Measurements from ENCODE around the gene NDUFC2. TPM values are rescaled to one million over a fixed set of nuclear protein-coding genes. Genes with fewer than 3 reads are reported as not detected.
A peak's percentile ranks its signal among the peaks of the same experiment; 100 is the strongest.

Gene NDUFC2
- total and polyA plus RNA-seq, 2 of the 13 experiments (the other 11 are each of a cell fraction or from before 2014, with no cell fraction given) = 256 to 363 TPM

DNA sequence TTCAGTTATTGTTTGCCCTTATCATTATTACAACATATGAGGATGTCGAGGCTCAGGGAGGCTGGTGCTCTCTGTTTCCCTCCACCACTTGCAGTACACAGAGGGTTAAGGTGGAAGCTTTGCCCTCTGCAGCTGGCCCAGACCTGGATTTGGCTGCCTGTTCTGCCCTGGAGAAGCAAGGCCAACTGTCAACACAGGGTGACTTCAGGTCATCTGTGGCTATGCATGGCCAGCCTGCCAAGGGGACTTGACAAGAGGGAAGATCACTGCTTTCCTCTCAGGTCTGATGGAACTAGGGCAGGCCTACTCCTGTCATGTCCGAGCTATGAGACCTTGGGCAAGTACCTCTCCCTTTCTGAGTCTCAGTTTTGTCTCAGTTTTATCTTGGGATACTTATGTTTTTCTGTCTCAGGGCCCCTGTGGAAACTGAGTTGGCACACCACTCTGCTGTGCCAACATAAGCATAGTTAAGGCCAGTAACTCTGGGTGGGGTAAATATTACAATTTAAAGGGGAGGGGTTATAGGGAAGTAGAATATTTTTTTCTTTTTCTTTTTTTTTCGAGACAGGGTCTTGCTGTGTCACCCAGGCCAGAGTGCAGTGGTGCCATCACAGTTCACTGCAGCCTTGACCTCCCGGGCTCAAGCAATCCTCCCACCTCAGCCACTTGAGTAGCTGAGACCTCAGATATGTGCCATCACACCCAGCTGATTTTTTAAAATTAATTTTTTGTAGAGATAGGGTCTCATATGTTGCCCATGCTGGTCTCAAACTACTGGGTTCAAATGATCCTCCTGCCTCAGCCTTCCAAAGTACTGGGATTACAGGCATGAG, 18.4 kb downstream of the NDUFC2 start (continued):
- TF ChIP-seq CEBPZ (IDR thresholded peaks at IDR 0.05; ENCODE audit: low read length) = no peak
- no peak for TF ChIP-seq ETV5 (CRISPR knock-in tag; IDR thresholded peaks at IDR 0.05; ENCODE audit: borderline replicate concordance)
- TF ChIP-seq CBX5 (CRISPR knock-in tag; IDR thresholded peaks at IDR 0.05; ENCODE audit: borderline replicate concordance) = 0 out of 2 replicates have a peak, but pooled peaks have one; percentile 21
- peak; percentile 75 for TF ChIP-seq SAP130 (CRISPR knock-in tag; IDR thresholded peaks at IDR 0.05; ENCODE audit: low read depth)
- no peak for TF ChIP-seq FOXM1 (CRISPR knock-in tag; IDR thresholded peaks at IDR 0.05)
- TF ChIP-seq TBX3 (IDR thresholded peaks at IDR 0.05; ENCODE audit: borderline replicate concordance) = no peak
- TF ChIP-seq ZNF775 (CRISPR knock-in tag; IDR thresholded peaks at IDR 0.05; ENCODE audit: borderline replicate concordance) = no peak
- TF ChIP-seq, protein P1, sequence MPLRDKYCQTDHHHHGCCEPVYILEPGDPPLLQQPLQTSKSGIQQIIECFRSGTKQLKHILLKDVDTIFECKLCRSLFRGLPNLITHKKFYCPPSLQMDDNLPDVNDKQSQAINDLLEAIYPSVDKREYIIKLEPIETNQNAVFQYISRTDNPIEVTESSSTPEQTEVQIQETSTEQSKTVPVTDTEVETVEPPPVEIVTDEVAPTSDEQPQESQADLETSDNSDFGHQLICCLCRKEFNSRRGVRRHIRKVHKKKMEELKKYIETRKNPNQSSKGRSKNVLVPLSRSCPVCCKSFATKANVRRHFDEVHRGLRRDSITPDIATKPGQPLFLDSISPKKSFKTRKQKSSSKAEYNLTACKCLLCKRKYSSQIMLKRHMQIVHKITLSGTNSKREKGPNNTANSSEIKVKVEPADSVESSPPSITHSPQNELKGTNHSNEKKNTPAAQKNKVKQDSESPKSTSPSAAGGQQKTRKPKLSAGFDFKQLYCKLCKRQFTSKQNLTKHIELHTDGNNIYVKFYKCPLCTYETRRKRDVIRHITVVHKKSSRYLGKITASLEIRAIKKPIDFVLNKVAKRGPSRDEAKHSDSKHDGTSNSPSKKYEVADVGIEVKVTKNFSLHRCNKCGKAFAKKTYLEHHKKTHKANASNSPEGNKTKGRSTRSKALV (CRISPR knock-in tag; IDR thresholded peaks at IDR 0.05) = no peak
- TF ChIP-seq, protein P2, sequence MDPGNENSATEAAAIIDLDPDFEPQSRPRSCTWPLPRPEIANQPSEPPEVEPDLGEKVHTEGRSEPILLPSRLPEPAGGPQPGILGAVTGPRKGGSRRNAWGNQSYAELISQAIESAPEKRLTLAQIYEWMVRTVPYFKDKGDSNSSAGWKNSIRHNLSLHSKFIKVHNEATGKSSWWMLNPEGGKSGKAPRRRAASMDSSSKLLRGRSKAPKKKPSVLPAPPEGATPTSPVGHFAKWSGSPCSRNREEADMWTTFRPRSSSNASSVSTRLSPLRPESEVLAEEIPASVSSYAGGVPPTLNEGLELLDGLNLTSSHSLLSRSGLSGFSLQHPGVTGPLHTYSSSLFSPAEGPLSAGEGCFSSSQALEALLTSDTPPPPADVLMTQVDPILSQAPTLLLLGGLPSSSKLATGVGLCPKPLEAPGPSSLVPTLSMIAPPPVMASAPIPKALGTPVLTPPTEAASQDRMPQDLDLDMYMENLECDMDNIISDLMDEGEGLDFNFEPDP (CRISPR knock-in tag; conservative IDR thresholded peaks at IDR 0.05) = no peak
- TF ChIP-seq, protein P3, sequence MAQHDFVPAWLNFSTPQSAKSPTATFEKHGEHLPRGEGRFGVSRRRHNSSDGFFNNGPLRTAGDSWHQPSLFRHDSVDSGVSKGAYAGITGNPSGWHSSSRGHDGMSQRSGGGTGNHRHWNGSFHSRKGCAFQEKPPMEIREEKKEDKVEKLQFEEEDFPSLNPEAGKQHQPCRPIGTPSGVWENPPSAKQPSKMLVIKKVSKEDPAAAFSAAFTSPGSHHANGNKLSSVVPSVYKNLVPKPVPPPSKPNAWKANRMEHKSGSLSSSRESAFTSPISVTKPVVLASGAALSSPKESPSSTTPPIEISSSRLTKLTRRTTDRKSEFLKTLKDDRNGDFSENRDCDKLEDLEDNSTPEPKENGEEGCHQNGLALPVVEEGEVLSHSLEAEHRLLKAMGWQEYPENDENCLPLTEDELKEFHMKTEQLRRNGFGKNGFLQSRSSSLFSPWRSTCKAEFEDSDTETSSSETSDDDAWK (CRISPR knock-in tag; IDR thresholded peaks at IDR 0.05) = no peak
- no peak for TF ChIP-seq ZNF564 (CRISPR knock-in tag; IDR thresholded peaks at IDR 0.05)
- TF ChIP-seq ZNF354B (CRISPR knock-in tag; IDR thresholded peaks at IDR 0.05) = no peak
- TF ChIP-seq BRCA1 (CRISPR knock-in tag; IDR thresholded peaks at IDR 0.05) = no peak
- TF ChIP-seq DR1 (CRISPR knock-in tag; IDR thresholded peaks at IDR 0.05) = no peak
- TF ChIP-seq ZNF550 (CRISPR knock-in tag; IDR thresholded peaks at IDR 0.05; ENCODE audit: borderline replicate concordance) = no peak
- no peak for TF ChIP-seq ZNF337 (CRISPR knock-in tag; IDR thresholded peaks at IDR 0.05; ENCODE audit: borderline replicate concordance, low read depth)
- no peak for TF ChIP-seq ZNF101 (CRISPR knock-in tag; IDR thresholded peaks at IDR 0.05; ENCODE audit: borderline replicate concordance, low read depth)
- TF ChIP-seq MEIS2 (CRISPR knock-in tag; IDR thresholded peaks at IDR 0.05) = 0 out of 2 replicates have a peak, but pooled peaks have one; percentile 27
- TF ChIP-seq MLLT10 (CRISPR knock-in tag; IDR thresholded peaks at IDR 0.05) = no peak
- TF ChIP-seq SALL2 (CRISPR knock-in tag; IDR thresholded peaks at IDR 0.05) = 0 out of 2 replicates have a peak, but pooled peaks have one; percentile 49
- peak; percentile 96 for TF ChIP-seq RXRA (CRISPR knock-in tag; IDR thresholded peaks at IDR 0.05)
- TF ChIP-seq ATF1 (CRISPR knock-in tag; IDR thresholded peaks at IDR 0.05) = no peak
